Thyroid gland (tissue), 4 donors: ENCODE data around the gene DMRTB1.

Experiments
- POLR2A ChIP-seq, 2 donors: fragments of 450-650 bp; IDR thresholded peaks; one replicate each; pipeline ENCODE4 v1.6.1; 2017; ENCODE audit warnings: antibody characterized with exemption in 2 of 2, mild to moderate bottlenecking in 2 of 2, moderate library complexity in 1 of 2
- TF ChIP-seq, protein P1 (sequence below), 6 experiments: fragments of 200-600 bp in 3 of 6; fragments of 450-650 bp in 3 of 6; sonication (generic) in 3 of 6; IDR thresholded peaks; one replicate each; pipeline ENCODE4 v1.5.1; 2016 to 2019; ENCODE audit warnings: antibody characterized with exemption in 6 of 6, mild to moderate bottlenecking in 2 of 6, inconsistent platforms in 1 of 6, moderate library complexity in 1 of 6

- TF ChIP-seq, protein P1, sequence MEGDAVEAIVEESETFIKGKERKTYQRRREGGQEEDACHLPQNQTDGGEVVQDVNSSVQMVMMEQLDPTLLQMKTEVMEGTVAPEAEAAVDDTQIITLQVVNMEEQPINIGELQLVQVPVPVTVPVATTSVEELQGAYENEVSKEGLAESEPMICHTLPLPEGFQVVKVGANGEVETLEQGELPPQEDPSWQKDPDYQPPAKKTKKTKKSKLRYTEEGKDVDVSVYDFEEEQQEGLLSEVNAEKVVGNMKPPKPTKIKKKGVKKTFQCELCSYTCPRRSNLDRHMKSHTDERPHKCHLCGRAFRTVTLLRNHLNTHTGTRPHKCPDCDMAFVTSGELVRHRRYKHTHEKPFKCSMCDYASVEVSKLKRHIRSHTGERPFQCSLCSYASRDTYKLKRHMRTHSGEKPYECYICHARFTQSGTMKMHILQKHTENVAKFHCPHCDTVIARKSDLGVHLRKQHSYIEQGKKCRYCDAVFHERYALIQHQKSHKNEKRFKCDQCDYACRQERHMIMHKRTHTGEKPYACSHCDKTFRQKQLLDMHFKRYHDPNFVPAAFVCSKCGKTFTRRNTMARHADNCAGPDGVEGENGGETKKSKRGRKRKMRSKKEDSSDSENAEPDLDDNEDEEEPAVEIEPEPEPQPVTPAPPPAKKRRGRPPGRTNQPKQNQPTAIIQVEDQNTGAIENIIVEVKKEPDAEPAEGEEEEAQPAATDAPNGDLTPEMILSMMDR (IDR thresholded peaks at IDR 0.05): no peak
- no peak for TF ChIP-seq POLR2A (IDR thresholded peaks at IDR 0.05)
These were observed 42.1 kb upstream of the DMRTB1 start for GRCh38 chr1:53417074-53417511.
